ENCODE results near the gene MROH2A.

MROH2A gene

DNA sequence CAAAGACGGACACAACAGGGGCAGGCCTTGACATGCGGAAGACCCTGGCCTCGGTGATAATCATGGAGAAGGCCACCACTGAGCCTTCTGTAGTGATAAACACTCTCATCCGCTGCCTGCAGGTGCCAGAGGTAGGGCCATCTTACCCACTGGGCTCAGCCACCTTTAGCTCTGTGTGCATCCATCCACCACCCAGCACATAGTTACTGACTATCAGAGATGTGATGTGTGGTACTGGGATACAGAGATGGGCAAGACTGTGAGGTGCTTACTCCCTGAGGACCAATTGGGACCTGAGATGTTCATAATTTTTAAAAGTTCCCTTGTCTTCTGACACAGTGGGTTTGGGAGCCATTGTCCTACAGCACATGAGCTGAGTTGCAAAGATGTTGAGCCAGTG lies 1.6 kb downstream of the MROH2A start:
- ATAC-seq (ENCODE audit: low read depth) (no peak), DNase-seq (ENCODE audit: low spot score) (no peak)
- Histone ChIP-seq H3K36me3 (ENCODE audit: low read depth) (no peaks in the 10 kb centered on the region), H3K4me1 (ENCODE audit: insufficient read depth, poor library complexity, severe bottlenecking) (no peaks in the 10 kb centered on the region), H3K27ac (ENCODE audit: poor library complexity, severe bottlenecking) (no peak overlapping the region), H3K27me3 (ENCODE audit: insufficient read depth, poor library complexity, severe bottlenecking) (no peaks in the 10 kb centered on the region), H3K9me3 (ENCODE audit: severe bottlenecking) (no peaks in the 10 kb centered on the region), H3K4me3 (ENCODE audit: severe bottlenecking) (no peak overlapping the region)
- TF ChIP-seq, protein P1, sequence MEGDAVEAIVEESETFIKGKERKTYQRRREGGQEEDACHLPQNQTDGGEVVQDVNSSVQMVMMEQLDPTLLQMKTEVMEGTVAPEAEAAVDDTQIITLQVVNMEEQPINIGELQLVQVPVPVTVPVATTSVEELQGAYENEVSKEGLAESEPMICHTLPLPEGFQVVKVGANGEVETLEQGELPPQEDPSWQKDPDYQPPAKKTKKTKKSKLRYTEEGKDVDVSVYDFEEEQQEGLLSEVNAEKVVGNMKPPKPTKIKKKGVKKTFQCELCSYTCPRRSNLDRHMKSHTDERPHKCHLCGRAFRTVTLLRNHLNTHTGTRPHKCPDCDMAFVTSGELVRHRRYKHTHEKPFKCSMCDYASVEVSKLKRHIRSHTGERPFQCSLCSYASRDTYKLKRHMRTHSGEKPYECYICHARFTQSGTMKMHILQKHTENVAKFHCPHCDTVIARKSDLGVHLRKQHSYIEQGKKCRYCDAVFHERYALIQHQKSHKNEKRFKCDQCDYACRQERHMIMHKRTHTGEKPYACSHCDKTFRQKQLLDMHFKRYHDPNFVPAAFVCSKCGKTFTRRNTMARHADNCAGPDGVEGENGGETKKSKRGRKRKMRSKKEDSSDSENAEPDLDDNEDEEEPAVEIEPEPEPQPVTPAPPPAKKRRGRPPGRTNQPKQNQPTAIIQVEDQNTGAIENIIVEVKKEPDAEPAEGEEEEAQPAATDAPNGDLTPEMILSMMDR (IDR thresholded peaks at IDR 0.05; ENCODE audit: poor library complexity, severe bottlenecking) = no peak

DNA sequence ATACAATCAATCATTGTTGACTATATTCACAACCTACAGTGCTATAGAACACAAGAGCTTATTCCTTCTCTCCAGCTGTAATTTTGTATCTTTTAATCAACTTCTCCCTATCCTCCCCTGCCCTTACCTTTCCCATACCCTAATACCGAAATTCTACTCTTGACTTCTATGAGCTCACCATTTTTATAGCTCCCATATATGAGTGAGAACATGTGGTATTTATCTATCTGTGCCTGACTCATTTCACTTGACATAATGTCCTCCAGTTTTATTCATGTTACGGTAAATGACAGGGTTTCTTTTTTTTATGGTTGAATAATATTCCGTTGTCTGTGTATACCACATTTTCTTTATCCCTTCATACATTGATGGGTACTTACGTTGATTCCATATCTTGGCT lies 2.6 kb downstream of the MROH2A start:
- TF ChIP-seq, protein P1 (IDR thresholded peaks at IDR 0.05; ENCODE audit: poor library complexity, severe bottlenecking) = no peak
- DNase-seq (ENCODE audit: low spot score) = no peak
- Histone ChIP-seq H3K36me3 (ENCODE audit: low read depth) (no peaks in the 10 kb centered on the region), H3K4me1 (ENCODE audit: insufficient read depth, poor library complexity, severe bottlenecking) (no peaks in the 10 kb centered on the region), H3K27me3 (ENCODE audit: insufficient read depth, poor library complexity, severe bottlenecking) (no peaks in the 10 kb centered on the region), H3K4me3 (ENCODE audit: severe bottlenecking) (no peak overlapping the region), H3K9me3 (ENCODE audit: severe bottlenecking) (no peaks in the 10 kb centered on the region), H3K27ac (ENCODE audit: poor library complexity, severe bottlenecking) (no peak overlapping the region)
- ATAC-seq (ENCODE audit: low read depth) = no peak

DNA sequence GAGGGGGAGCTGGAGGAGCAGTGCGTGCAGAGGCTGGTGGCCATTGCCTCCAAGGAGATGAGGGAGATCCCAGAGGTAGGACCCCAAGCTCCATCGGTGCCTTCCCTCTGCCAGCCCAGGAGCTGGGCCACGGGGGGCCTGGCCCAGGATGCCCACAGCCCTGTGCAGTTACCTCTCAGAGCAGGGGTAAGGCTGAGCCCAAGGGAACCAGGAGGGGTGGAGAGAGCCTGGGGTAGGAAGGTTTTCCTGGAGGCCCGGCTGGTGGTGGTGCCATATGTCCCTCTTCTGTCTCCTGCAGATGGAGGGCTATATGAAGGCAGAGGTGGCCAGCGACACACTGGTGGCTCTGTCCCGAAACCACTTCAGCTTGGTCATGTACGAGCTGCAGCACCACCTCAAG lies 11.4 kb downstream of the MROH2A start:
- Histone ChIP-seq H3K27me3 (ENCODE audit: insufficient read depth, poor library complexity, severe bottlenecking) (no peaks in the 10 kb centered on the region), H3K4me3 (ENCODE audit: severe bottlenecking) (no peak overlapping the region), H3K4me1 (ENCODE audit: insufficient read depth, poor library complexity, severe bottlenecking) (no peaks in the 10 kb centered on the region), H3K9me3 (ENCODE audit: severe bottlenecking) (no peaks in the 10 kb centered on the region), H3K36me3 (ENCODE audit: low read depth) (no peaks in the 10 kb centered on the region), H3K27ac (ENCODE audit: poor library complexity, severe bottlenecking) (no peak overlapping the region)
- TF ChIP-seq, protein P1 (IDR thresholded peaks at IDR 0.05; ENCODE audit: poor library complexity, severe bottlenecking) = no peak
- no peak for ATAC-seq (ENCODE audit: low read depth)
- DNase-seq (ENCODE audit: low spot score) = no peak

DNA sequence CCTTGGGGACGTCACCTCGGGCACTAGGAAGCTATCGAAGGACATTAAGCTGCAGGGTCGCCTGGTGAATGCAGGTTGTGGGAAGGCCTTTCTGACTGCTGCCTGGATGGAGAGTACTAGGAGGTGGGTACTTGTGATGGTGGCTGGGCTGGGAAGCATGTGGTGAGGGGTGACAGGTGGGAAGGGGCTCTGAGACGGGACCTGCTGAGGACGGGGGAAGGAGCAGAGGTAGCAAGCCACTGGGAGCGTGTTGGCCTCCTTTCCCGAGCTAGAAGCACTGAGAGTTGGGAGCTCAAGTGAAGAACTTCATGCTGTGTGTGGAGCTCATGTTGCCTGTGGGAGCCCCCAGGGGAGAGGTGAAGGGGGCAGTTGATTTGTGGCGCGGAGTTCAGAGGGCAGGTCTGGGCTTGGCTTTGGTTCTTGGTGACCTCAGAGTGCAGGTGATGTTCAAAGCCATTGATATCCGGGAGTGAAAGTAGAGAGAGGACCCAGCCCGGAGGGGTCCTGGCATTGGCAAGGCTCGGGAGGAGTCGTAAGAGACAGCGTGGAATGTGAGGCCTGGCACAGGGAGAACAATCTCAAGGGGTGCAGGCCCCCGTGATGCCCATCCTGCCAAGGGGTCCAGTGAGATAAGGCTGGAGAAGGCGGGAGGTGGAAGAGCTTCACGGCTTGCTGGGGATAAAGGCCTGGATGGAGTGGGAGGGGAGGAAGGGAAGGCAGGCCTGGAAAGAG lies 13.2 kb downstream of the MROH2A start:
- no peak overlapping the region for H3K4me3 ChIP-seq (ENCODE audit: severe bottlenecking)
- TF ChIP-seq, protein P1 (IDR thresholded peaks at IDR 0.05; ENCODE audit: poor library complexity, severe bottlenecking) = no peak
- DNase-seq (ENCODE audit: low spot score) (no peak), ATAC-seq (ENCODE audit: low read depth) (no peak)
- H3K27me3 ChIP-seq (ENCODE audit: insufficient read depth, poor library complexity, severe bottlenecking) = no peaks in the 10 kb centered on the region
- H3K9me3 ChIP-seq (ENCODE audit: severe bottlenecking) = no peaks in the 10 kb centered on the region
- no peak overlapping the region for H3K27ac ChIP-seq (ENCODE audit: poor library complexity, severe bottlenecking)
- H3K36me3 ChIP-seq (ENCODE audit: low read depth) = no peaks in the 10 kb centered on the region
- H3K4me1 ChIP-seq (ENCODE audit: insufficient read depth, poor library complexity, severe bottlenecking) = no peaks in the 10 kb centered on the region

DNA sequence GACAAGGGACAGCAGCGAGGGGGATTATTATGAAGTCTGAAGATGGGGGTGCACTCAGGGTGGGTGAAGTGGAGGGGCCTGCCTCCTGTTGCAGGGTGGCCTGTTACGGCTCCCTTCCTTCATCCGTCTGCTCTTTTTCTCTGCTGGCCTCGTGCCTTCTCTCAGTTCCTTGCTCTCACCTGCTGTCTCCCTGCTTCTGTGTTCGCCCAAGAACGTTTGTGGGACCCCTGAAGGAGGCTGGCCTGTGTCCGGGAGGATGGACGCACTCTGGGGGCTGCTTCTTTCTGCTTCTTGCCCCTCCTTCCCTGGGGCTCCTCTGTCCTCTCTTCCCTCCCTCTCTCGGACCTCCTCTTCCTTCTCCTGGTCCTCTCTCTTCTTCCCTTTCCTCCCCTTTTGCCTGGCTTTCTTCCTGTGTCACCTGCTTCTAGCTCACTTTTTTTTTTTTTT lies 13.8 kb downstream of the MROH2A start:
- Histone ChIP-seq H3K36me3 (ENCODE audit: low read depth) (no peaks in the 10 kb centered on the region), H3K27me3 (ENCODE audit: insufficient read depth, poor library complexity, severe bottlenecking) (no peaks in the 10 kb centered on the region), H3K9me3 (ENCODE audit: severe bottlenecking) (no peaks in the 10 kb centered on the region), H3K4me1 (ENCODE audit: insufficient read depth, poor library complexity, severe bottlenecking) (no peaks in the 10 kb centered on the region), H3K27ac (ENCODE audit: poor library complexity, severe bottlenecking) (no peak overlapping the region), H3K4me3 (ENCODE audit: severe bottlenecking) (no peak overlapping the region)
- DNase-seq (ENCODE audit: low spot score) (no peak), ATAC-seq (ENCODE audit: low read depth) (no peak)
- TF ChIP-seq, protein P1 (IDR thresholded peaks at IDR 0.05; ENCODE audit: poor library complexity, severe bottlenecking) = no peak
